ENCODE measurements around the gene SLC38A9. TPM values are rescaled to one million over a fixed set of nuclear protein-coding genes. Genes with fewer than 3 reads are reported as not detected.

Gene SLC38A9
- total RNA-seq, 1 donor from 2014 or later = 25.7 TPM

DNA sequence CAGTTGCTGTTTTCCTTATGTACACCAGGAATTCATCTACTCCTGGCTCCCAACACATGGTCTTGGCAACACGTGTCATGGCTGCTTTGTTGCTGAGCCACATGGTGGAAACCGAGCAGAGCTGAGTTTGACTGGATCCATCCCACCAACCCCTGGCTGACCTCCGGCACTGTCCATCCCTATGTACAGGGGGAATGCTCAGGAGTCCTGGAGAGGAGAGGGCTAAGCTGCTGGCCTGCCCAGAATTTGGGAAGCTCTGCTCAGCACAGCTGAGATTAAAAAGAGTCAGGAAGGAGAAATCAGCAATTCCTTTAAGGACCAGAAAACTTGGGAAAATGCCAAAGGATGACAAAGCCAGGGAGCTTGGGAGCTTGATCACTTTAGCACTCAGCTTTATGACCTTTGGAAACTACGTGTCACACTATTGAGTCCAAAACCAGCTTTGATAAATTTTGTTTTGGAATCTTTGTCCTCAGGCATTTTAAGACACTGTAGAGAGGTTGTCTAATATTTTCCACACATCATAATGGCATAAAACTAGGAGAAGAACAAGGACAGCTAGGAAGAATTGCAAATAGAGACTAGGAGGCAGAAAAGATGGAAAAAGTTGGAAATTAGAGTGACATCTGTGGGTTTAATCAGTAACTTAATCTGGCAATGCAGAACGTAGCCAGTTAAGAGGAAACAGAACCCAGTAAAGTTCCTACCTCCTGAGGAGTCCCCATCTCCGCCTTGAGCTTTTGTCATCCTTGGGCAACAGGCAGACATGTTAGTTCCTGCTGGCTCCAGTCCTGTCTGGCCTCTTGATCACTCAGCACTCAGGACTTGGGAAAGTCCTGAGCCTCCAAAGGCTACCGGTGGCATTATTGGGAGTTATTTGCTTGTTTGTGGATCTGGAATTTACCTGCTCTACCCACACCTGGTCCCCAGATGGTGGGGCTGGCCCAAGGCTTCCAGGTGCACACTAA is 114.8 kb downstream of the SLC38A9 start:
- Mint-ChIP-seq H3K9me3 (peaks cover 3% of the 10 kb centered on the region), H3K27me3 (ENCODE audit: insufficient read depth) (no peaks in the 10 kb centered on the region), H3K4me1 (ENCODE audit: low read depth) (peaks cover 54% of the 10 kb centered on the region), H3K36me3 (ENCODE audit: low read depth) (peaks cover 2% of the 10 kb centered on the region), H3K4me3 (no peak overlapping the region), H3K27ac (peak overlapping the region; percentile 62)
- no peak for DNase-seq (ENCODE audit: low spot score)
- intact Hi-C loops (cut with micrococcal nuclease) = loop anchor here (5.0 kb wide), 1 partner anchor 40 kb away; no protein-coding TSS in a partner anchor

- Mint-ChIP-seq H3K9me3 (peaks cover 7% of the 10 kb centered on the region), H3K4me3 (no peak overlapping the region), H3K27me3 (ENCODE audit: insufficient read depth) (no peaks in the 10 kb centered on the region), H3K4me1 (ENCODE audit: low read depth) (peaks cover 51% of the 10 kb centered on the region), H3K36me3 (ENCODE audit: low read depth) (peaks cover 2% of the 10 kb centered on the region), H3K27ac (no peak overlapping the region)
- intact Hi-C loops (cut with micrococcal nuclease) = loop anchor here (5.0 kb wide), 1 partner anchor 43 kb away; no protein-coding TSS in a partner anchor
- DNase-seq (ENCODE audit: low spot score) = no peak
Observed at GRCh38 chr5:55594671-55595070, 117.5 kb downstream of the SLC38A9 start.

DNA sequence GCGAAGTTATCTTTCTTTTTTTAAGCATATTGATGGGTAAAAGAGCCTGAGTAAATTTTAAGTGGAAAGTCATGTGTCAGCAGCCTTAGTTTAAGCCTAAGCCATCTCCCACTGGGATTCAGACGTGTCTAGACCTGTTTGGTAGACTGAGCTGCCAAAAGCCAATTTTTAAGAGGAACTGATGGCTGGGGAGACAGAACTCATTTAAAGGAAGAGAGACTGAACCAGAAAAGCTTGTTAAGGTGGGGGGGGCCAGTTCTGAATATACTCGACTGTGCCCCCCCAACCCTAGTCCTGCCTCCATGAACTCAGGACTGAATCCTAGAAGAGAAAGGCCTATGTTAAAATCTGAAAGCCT is 119.0 kb downstream of the SLC38A9 start:
- H3K27ac Mint-ChIP-seq = no peak overlapping the region
- intact Hi-C loops (cut with micrococcal nuclease) = no loop called here

DNA sequence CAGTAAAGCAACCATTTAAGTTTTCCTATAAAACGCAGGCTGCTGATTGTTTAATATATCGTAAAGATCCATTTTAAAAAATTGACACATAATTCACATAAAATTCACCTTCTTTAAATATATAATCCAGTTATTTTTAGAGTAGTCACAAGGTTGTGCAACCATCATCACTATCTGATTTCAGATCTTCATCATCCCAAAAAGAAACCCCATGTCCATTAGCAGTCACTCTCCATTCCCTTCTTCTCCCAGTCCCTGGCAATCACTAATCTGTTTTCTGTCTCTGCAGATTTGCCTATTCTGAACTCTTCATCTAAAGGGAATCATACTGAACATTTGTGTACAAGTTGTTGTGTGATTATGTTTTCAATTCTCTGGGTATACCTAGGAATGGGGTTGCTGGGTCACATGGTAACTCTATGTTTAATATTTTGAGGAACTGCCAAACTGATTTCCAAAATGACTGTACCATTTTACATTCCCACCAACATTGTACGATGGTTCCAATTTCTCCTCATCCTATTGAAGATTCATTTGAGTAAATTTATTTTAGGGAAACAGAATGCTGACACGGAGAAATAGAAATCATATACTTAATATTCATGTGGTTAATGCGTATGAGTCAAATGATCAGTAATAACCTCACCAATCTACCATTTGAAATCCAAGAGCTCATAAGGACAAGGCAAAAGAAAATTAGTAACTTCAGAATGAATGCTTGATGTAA is 119.6 kb downstream of the SLC38A9 start:
- intact Hi-C loops (cut with micrococcal nuclease) = no loop called here
- H3K36me3 Mint-ChIP-seq (ENCODE audit: low read depth) = peaks cover 4% of the 10 kb centered on the region
- no peak overlapping the region for H3K27ac Mint-ChIP-seq
- H3K4me3 Mint-ChIP-seq = no peak overlapping the region
- H3K4me1 Mint-ChIP-seq (ENCODE audit: low read depth) = peaks cover 45% of the 10 kb centered on the region
- no peaks in the 10 kb centered on the region for H3K27me3 Mint-ChIP-seq (ENCODE audit: insufficient read depth)
- H3K9me3 Mint-ChIP-seq = peaks cover 7% of the 10 kb centered on the region
- no peak for DNase-seq (ENCODE audit: low spot score)

More for the DNA sequence above, 119.0 kb downstream of the SLC38A9 start:
- peaks cover 46% of the 10 kb centered on the region for H3K4me1 Mint-ChIP-seq (ENCODE audit: low read depth)
- DNase-seq (ENCODE audit: low spot score) = no peak
- H3K36me3 Mint-ChIP-seq (ENCODE audit: low read depth) = peaks cover 4% of the 10 kb centered on the region
- H3K4me3 Mint-ChIP-seq = no peak overlapping the region
- H3K27me3 Mint-ChIP-seq (ENCODE audit: insufficient read depth) = no peaks in the 10 kb centered on the region
- peaks cover 7% of the 10 kb centered on the region for H3K9me3 Mint-ChIP-seq

DNA sequence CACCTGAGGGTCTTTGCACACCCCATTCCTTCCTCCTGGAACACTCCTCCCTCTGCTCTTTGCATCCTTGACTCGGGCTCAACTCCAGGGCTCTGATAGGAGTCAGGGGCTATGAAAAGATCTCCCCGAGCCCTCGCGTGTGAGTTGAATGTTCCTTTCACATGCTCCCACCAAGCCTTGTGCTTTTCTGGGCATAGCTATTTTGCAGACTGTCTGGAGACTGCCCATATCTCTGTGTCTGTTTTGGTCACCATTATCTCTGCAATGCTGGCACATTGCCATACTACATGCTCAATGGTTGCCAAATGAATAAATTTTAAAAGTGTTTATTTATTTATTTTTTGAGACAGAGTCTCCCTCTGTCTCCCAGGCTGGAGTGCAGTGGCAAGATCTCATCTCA is 120.4 kb downstream of the SLC38A9 start:
- H3K4me1 Mint-ChIP-seq (ENCODE audit: low read depth) = peaks cover 38% of the 10 kb centered on the region
- no peak overlapping the region for H3K4me3 Mint-ChIP-seq
- H3K36me3 Mint-ChIP-seq (ENCODE audit: low read depth) = peaks cover 4% of the 10 kb centered on the region
- H3K27me3 Mint-ChIP-seq (ENCODE audit: insufficient read depth) = no peaks in the 10 kb centered on the region
- peaks cover 7% of the 10 kb centered on the region for H3K9me3 Mint-ChIP-seq
- peak overlapping the region; percentile 96 for H3K27ac Mint-ChIP-seq
- no peak for DNase-seq (ENCODE audit: low spot score)
- intact Hi-C loops (cut with micrococcal nuclease) = loop anchor here (2.0 kb wide), 3 partner anchors 15 to 57 kb away; partner anchors contain the start of gene PLPP1

DNA sequence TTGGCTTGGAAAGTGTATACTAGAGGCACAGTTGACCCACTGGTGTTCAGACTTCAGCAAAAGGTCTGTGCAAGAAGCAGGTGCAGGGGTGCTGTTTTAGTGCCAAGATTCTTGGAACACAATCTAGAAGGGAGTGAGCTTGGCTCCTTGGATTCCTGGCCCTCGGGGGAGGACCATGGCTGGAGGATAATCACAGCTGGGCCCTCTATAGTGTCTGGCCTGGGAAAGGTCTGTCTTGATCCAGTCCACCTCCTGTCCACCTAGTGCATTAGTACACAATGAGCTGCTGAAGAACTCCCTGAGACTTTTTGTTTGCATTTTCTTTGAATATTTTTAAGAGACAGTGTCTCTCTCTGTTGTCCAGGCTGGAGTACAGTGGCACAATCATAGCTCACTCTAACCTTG is 126.9 kb downstream of the SLC38A9 start:
- Mint-ChIP-seq H3K9me3 (peaks cover 2% of the 10 kb centered on the region), H3K4me1 (ENCODE audit: low read depth) (peaks cover 31% of the 10 kb centered on the region), H3K27ac (no peak overlapping the region), H3K27me3 (ENCODE audit: insufficient read depth) (no peaks in the 10 kb centered on the region), H3K36me3 (ENCODE audit: low read depth) (peaks cover 2% of the 10 kb centered on the region), H3K4me3 (no peak overlapping the region)
- DNase-seq (ENCODE audit: low spot score) = no peak
- intact Hi-C loops (cut with micrococcal nuclease) = no loop called here

- no peak for DNase-seq (ENCODE audit: low spot score)
- Mint-ChIP-seq H3K27me3 (ENCODE audit: insufficient read depth) (no peaks in the 10 kb centered on the region), H3K27ac (no peak overlapping the region), H3K4me1 (ENCODE audit: low read depth) (peaks cover 27% of the 10 kb centered on the region), H3K9me3 (no peaks in the 10 kb centered on the region), H3K36me3 (ENCODE audit: low read depth) (peaks cover 2% of the 10 kb centered on the region), H3K4me3 (no peak overlapping the region)
- intact Hi-C loops (cut with micrococcal nuclease) = loop anchor here (5.0 kb wide), 1 partner anchor 283 kb away; no protein-coding TSS in a partner anchor
Observed at GRCh38 chr5:55584398-55585205, 127.5 kb downstream of the SLC38A9 start.

- Mint-ChIP-seq H3K36me3 (ENCODE audit: low read depth) (no peaks in the 10 kb centered on the region), H3K9me3 (no peaks in the 10 kb centered on the region), H3K4me3 (no peak overlapping the region), H3K27me3 (ENCODE audit: insufficient read depth) (no peaks in the 10 kb centered on the region), H3K4me1 (ENCODE audit: low read depth) (peaks cover 27% of the 10 kb centered on the region), H3K27ac (no peak overlapping the region)
- no peak for DNase-seq (ENCODE audit: low spot score)
- intact Hi-C loops (cut with micrococcal nuclease) = loop anchor here (2.0 to 5.0 kb wide), 2 partner anchors 49 to 284 kb away; partner anchors contain the start of gene PLPP1
Observed at GRCh38 chr5:55583578-55583977, 128.5 kb downstream of the SLC38A9 start.

- no peak for DNase-seq (ENCODE audit: low spot score)
- intact Hi-C loops (cut with micrococcal nuclease) = loop anchor here (1.0 to 5.0 kb wide), 4 partner anchors 8 to 285 kb away; partner anchors contain the start of gene PLPP1
- H3K36me3 Mint-ChIP-seq (ENCODE audit: low read depth) = no peaks in the 10 kb centered on the region
- peaks cover 38% of the 10 kb centered on the region for H3K4me1 Mint-ChIP-seq (ENCODE audit: low read depth)
- H3K27me3 Mint-ChIP-seq (ENCODE audit: insufficient read depth) = no peaks in the 10 kb centered on the region
- H3K9me3 Mint-ChIP-seq = no peaks in the 10 kb centered on the region
- peak overlapping the region; percentile 4 for H3K4me3 Mint-ChIP-seq
- H3K27ac Mint-ChIP-seq = peak overlapping the region; percentile 42
Observed at GRCh38 chr5:55582256-55582655, 129.9 kb downstream of the SLC38A9 start.

DNA sequence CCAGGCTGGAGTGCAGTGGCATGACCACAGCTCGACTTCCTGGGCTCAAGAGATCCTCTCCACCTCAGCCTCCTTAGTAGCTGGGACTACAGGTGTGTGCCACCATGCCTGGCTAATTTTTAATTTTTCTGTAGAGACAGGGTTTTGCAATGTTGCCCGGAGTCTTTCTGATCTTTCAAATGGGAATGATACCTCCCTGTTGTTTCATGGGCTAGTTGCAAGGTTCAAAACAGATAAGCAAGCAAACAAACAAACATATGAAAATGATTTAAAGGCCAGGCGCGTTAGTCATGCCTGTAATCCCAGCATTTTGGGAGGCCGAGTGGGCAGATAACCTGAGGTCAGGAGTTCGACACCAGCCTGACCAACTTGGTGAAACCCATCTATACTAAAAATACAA is 132.1 kb downstream of the SLC38A9 start:
- Mint-ChIP-seq H3K4me1 (ENCODE audit: low read depth) (peaks cover 51% of the 10 kb centered on the region), H3K4me3 (no peak overlapping the region), H3K36me3 (ENCODE audit: low read depth) (no peaks in the 10 kb centered on the region), H3K27me3 (ENCODE audit: insufficient read depth) (no peaks in the 10 kb centered on the region), H3K27ac (no peak overlapping the region), H3K9me3 (no peaks in the 10 kb centered on the region)
- intact Hi-C loops (cut with micrococcal nuclease) = loop anchor here (5.0 kb wide), 1 partner anchor 287 kb away; no protein-coding TSS in a partner anchor
- DNase-seq (ENCODE audit: low spot score) = no peak

DNA sequence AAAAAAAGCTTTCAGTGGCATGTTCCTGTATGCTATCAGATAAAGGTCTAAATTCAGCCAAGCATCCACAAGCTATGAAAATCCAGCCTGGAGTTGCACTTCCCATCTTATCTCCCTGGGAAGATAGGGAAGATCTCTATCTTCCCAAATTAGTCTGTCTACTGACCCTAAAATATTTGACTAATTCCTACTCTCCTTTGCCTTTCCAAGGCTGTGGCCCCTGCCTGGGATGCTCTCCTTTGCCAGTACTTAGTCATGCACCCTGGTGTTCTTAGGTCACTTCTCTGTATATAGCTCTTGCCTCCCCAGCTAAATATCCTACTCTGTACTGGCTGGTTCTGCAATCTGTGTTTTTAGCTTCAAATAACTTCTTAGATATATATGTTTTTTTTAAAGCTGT is 133.4 kb downstream of the SLC38A9 start:
- Mint-ChIP-seq H3K4me1 (ENCODE audit: low read depth) (peaks cover 43% of the 10 kb centered on the region), H3K27me3 (ENCODE audit: insufficient read depth) (no peaks in the 10 kb centered on the region), H3K36me3 (ENCODE audit: low read depth) (no peaks in the 10 kb centered on the region), H3K9me3 (no peaks in the 10 kb centered on the region), H3K4me3 (no peak overlapping the region), H3K27ac (no peak overlapping the region)
- intact Hi-C loops (cut with micrococcal nuclease) = no loop called here
- no peak for DNase-seq (ENCODE audit: low spot score)

DNA sequence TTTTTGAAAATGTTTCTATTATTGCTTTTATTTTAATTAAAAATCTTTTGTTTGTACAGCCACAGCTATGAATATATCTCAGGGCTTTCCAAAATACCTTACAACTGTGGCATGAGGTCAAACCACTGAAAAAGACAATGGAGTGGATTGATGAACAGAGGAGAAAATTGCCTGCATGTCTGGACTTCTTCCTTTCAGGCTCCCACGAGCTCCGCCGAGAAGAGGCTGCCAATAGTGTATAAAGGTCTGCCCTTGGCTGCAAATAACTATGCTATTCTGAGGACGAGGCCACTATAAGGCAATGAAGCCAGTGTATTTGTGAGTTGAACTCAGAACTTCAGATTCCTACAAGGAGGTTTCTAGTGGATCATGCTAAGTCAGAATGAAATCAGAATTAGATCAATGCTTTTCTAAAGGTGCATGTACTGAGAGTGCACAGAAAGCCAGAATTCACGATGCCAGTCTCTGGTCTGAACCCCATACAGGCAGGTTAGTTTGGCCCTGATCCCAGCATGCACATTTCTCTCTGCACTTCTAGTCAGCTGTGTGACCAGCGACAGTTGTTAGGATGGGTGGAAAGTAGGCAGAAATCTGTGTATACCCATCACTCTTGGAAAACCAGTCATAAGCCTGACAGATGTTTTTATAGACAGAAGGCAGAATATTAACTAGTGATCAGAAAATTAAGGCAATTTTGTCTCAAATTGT is 134.6 kb downstream of the SLC38A9 start:
- no peak for DNase-seq (ENCODE audit: low spot score)
- intact Hi-C loops (cut with micrococcal nuclease) = loop anchor here (2.0 kb wide), 2 partner anchors 13 to 31 kb away; no protein-coding TSS in a partner anchor
- Mint-ChIP-seq H3K9me3 (no peaks in the 10 kb centered on the region), H3K4me1 (ENCODE audit: low read depth) (peaks cover 33% of the 10 kb centered on the region), H3K4me3 (no peak overlapping the region), H3K27me3 (ENCODE audit: insufficient read depth) (no peaks in the 10 kb centered on the region), H3K36me3 (ENCODE audit: low read depth) (no peaks in the 10 kb centered on the region), H3K27ac (peak overlapping the region; percentile 21)
